Spleen (tissue), 11 donors: ENCODE measurements around the gene DYRK1A. TPM values are rescaled to one million over a fixed set of nuclear protein-coding genes. Genes with fewer than 3 reads are reported as not detected.

Experiments
- DNase-seq: peaks from one replicate; pipeline ENCODE4 v3.0.0-alpha.2; 2020
- H3K27ac ChIP-seq, 8 donors: fragments of 200-600 bp; sonication (generic) in 7 of 8; 1 replicate in 4 of 8; 2 replicates in 4 of 8; pipeline versions ENCODE4 v1.5.0 to v1.8.0; 2016 to 2021; ENCODE audit warnings: inconsistent platforms in 4 of 8, mild to moderate bottlenecking in 4 of 8, moderate library complexity in 1 of 8
- H3K27me3 ChIP-seq, 7 donors: fragments of 200-600 bp; sonication (generic) in 6 of 7; replicated peaks in 1 of 7; 1 replicate in 4 of 7; 2 replicates in 3 of 7; pipeline versions ENCODE4 v1.5.0 to v1.8.0; 2016 to 2021; ENCODE audit warnings: inconsistent platforms in 3 of 7, mild to moderate bottlenecking in 1 of 7
- H3K36me3 ChIP-seq, 6 donors: fragments of 200-600 bp; sonication (generic) in 5 of 6; 1 replicate in 4 of 6; 2 replicates in 2 of 6; pipeline versions ENCODE4 v1.5.0 to v1.8.0; 2016 to 2021; ENCODE audit warnings: inconsistent platforms in 2 of 6
- H3K4me1 ChIP-seq, 6 donors: fragments of 200-600 bp; sonication (generic) in 5 of 6; 1 replicate in 3 of 6; 2 replicates in 3 of 6; pipeline versions ENCODE4 v1.5.0 to v1.8.0; 2016 to 2021; ENCODE audit warnings: inconsistent platforms in 3 of 6
- H3K4me3 ChIP-seq, 8 donors: fragments of 200-600 bp; sonication (generic) in 7 of 8; 1 replicate in 4 of 8; 2 replicates in 4 of 8; pipeline versions ENCODE4 v1.5.0 to v1.8.0; 2016 to 2021; ENCODE audit warnings: inconsistent platforms in 4 of 8, mild to moderate bottlenecking in 4 of 8, moderate library complexity in 2 of 8
- H3K9me3 ChIP-seq, 8 donors: fragments of 200-600 bp; sonication (generic) in 7 of 8; 1 replicate in 4 of 8; 2 replicates in 4 of 8; pipeline versions ENCODE4 v1.5.0 to v1.8.0; 2016 to 2021; ENCODE audit warnings: inconsistent platforms in 4 of 8
- POLR2A ChIP-seq, 3 donors: fragments of 450-650 bp; IDR thresholded peaks; one replicate each; pipeline ENCODE4 v1.5.1; 2017; ENCODE audit warnings: antibody characterized with exemption in 3 of 3, mild to moderate bottlenecking in 1 of 3
- POLR2AphosphoS5 ChIP-seq, 3 donors: sonication (generic); formaldehyde crosslinking; IDR thresholded peaks; one replicate each; pipeline ENCODE4 v1.5.1; 2017; ENCODE audit warnings: antibody characterized with exemption in 3 of 3
- WGBS, 5 donors: extraction: QIAGEN DNeasy Blood & Tissue Kit in 3 of 5; methylation state at CpG; one replicate each; pipeline versions ENCODE4 v1.1.5 to v1.1.7; 2013 to 2018; 5-methylcytosine and 5-hydroxymethylcytosine counted together
- intact Hi-C: fragments of 100-400 bp; cut with DNase I; formaldehyde crosslinking; loops from one replicate; pipeline ENCODE4 v1.15.0; 2023; ENCODE audit warnings: low total_unique reads
- polyA plus RNA-seq, 3 donors: library from polyadenylated mRNA; stranded (reverse); fragments of 200-250 nt; gene quantifications; one replicate each; pipeline ENCODE4 v1.2.1, GENCODE V29; 2013
- total RNA-seq, 7 donors: library from RNA; depleted of rRNA in 3 of 7; stranded (reverse); fragments of >200 nt in 3 of 7; fragmentation: NEBNext Ultra II Directional in 4 of 7; extraction: Animal tissue kit (Norgen Biotek cat#: 25700) in 4 of 7; gene quantifications; one replicate each; pipeline versions ENCODE4 v1.1.0 to v1.2.1, GENCODE V29; 2016 to 2021
- TF ChIP-seq, protein P1 (sequence below), 11 experiments: fragments of 200-600 bp in 7 of 11; fragments of 450-650 bp in 4 of 11; sonication (generic) in 4 of 11; IDR thresholded peaks in 8 of 11; conservative IDR thresholded peaks in 3 of 11; 1 replicate in 7 of 11; 2 replicates in 4 of 11; pipeline versions ENCODE4 v1.4.0 to v1.8.0; 2016 to 2021; ENCODE audit warnings: antibody characterized with exemption in 11 of 11, inconsistent platforms in 4 of 11, mild to moderate bottlenecking in 1 of 11
- donor health status: healthy with polysubstance abuse.
- donor health status: DM: no; HTN: no; CAD: no; lungs with moderate emphysema.
- donor health status: DM: no; HTN: no; CAD: no.
- donor health status: Bipolar disorder and iron deficiency.
- donor health status: healthy.
- donor health status: DM: no; HTN: no; CAD: no.
- donor health status: DM: yes; HTN: yes; CAD: no.

DYRK1A gene
- total and polyA plus RNA-seq, 10 donors: 21.9 to 115 (median 95.1) TPM

DNA sequence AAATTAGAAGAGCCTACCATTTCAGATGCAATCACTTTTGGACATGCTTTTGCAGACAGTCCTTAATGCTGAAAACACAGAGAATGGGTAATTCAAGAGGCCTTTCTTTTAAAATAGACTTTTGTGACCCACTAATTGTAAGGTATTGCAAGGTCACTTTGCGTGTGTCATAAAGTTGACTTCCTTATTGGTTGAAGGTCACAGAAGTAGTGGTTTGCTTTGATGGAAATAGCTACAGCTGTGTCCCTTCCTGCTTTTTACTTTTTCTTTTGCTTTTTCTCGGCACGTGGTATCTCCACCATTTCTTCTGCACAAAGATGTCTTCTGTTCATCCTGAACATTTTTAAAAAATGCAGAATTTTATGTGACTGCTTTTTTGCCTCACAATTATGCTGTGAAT is 146.8 kb downstream of the DYRK1A start:
- Histone ChIP-seq H3K4me1 (peaks cover 5 to 19% (median 10%) of the 10 kb centered on the region in 6 donors), H3K27ac (peak overlapping the region in 7 of 8 donors; percentile 10 to 72 (median 51)), H3K27me3 (no peaks in the 10 kb centered on the region), H3K36me3 (peaks cover 5 to 100% (median 54%) of the 10 kb centered on the region in 6 donors), H3K9me3 (no peaks in the 10 kb centered on the region), H3K4me3 (no peak overlapping the region)
- no peak for DNase-seq
- intact Hi-C loops: no loop called here
- WGBS, 5 donors: 50 to 60% (median 55%) methylated on average over 3 of the region's 3 CpGs
- TF ChIP-seq POLR2AphosphoS5 (IDR thresholded peaks at IDR 0.05): no peak

DNA sequence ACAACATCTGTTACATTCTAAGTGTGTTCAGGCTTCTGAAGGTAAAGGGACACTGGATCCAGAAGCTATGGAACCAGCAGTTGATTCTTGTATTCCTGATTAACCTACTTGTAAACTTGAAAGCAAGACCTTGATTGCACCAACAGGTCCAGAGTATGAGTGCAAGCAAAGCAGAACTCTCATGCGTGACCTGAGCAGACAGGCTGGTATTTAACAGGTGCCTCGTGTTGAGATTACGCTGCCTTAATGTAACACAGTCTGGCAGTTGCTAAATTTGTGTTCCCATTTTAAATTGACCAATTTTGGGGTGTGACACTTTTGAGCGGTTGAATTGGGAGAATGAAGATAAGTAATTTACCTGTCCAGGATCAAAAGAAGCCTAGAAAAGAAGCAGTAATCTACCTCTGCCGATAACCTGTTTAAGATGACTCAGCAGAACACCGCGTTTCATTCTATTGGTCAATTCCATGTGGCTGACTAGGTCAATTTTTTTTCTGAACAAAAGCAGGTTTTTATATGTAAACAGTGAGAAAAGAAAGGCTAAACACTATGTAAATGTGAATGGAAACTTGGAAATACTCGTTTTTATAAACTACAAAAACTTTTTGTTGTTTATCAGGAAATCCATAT is 147.6 kb downstream of the DYRK1A start:
- no peaks in the 10 kb centered on the region for H3K9me3 ChIP-seq
- 69 to 90% (median 83%) methylated on average over 8 of the region's 8 CpGs for WGBS, 5 donors
- peaks cover 5 to 99% (median 47%) of the 10 kb centered on the region in 6 donors for H3K36me3 ChIP-seq
- H3K4me3 ChIP-seq: no peak overlapping the region
- TF ChIP-seq POLR2AphosphoS5 (IDR thresholded peaks at IDR 0.05) (peak in 1 of 3 donors; percentile 7), POLR2A (IDR thresholded peaks at IDR 0.05) (no peak)
- TF ChIP-seq, protein P1, sequence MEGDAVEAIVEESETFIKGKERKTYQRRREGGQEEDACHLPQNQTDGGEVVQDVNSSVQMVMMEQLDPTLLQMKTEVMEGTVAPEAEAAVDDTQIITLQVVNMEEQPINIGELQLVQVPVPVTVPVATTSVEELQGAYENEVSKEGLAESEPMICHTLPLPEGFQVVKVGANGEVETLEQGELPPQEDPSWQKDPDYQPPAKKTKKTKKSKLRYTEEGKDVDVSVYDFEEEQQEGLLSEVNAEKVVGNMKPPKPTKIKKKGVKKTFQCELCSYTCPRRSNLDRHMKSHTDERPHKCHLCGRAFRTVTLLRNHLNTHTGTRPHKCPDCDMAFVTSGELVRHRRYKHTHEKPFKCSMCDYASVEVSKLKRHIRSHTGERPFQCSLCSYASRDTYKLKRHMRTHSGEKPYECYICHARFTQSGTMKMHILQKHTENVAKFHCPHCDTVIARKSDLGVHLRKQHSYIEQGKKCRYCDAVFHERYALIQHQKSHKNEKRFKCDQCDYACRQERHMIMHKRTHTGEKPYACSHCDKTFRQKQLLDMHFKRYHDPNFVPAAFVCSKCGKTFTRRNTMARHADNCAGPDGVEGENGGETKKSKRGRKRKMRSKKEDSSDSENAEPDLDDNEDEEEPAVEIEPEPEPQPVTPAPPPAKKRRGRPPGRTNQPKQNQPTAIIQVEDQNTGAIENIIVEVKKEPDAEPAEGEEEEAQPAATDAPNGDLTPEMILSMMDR (IDR thresholded peaks at IDR 0.05 in 8 of 11, conservative IDR thresholded peaks at IDR 0.05 in 3 of 11): no peak
- intact Hi-C loops: no loop called here
- H3K4me1 ChIP-seq: peaks cover 5 to 19% (median 10%) of the 10 kb centered on the region in 6 donors
- H3K27me3 ChIP-seq: no peaks in the 10 kb centered on the region
- no peak for DNase-seq
- H3K27ac ChIP-seq: peak overlapping the region in 7 of 8 donors; percentile 10 to 72 (median 41)

DNA sequence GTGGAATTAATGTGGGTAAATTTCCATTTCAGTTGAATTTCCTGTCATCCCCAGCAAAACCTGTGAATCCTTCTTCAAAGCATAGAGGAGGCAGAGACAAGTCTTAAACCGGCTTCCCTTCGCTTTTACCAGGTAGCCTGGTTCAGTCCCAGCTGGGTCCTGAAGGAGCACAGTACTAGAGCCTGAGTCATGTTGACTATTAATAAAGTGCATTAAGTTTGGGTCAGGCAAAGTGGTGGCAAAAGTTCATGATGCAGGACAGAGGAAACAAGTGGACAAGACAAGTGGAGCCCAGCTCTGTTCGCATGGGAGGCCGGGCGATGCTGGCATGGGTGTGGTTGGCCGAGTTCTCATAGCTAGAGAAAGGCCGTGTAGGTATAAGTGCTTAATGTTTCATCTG is 150.4 kb downstream of the DYRK1A start:
- intact Hi-C loops: no loop called here
- no peaks in the 10 kb centered on the region for H3K27me3 ChIP-seq
- H3K27ac ChIP-seq: no peak overlapping the region
- 86 to 93% (median 89%) methylated on average over 7 of the region's 7 CpGs for WGBS, 5 donors
- H3K4me1 ChIP-seq: peaks cover 5 to 20% (median 10%) of the 10 kb centered on the region in 6 donors
- DNase-seq: no peak
- TF ChIP-seq, protein P1 (IDR thresholded peaks at IDR 0.05 in 8 of 11, conservative IDR thresholded peaks at IDR 0.05 in 3 of 11): no peak
- TF ChIP-seq POLR2AphosphoS5 (IDR thresholded peaks at IDR 0.05) (peak in 1 of 3 donors; percentile 38), POLR2A (IDR thresholded peaks at IDR 0.05) (no peak)
- peaks cover 4 to 71% (median 21%) of the 10 kb centered on the region in 6 donors for H3K36me3 ChIP-seq
- no peaks in the 10 kb centered on the region for H3K9me3 ChIP-seq
- H3K4me3 ChIP-seq: no peak overlapping the region

DNA sequence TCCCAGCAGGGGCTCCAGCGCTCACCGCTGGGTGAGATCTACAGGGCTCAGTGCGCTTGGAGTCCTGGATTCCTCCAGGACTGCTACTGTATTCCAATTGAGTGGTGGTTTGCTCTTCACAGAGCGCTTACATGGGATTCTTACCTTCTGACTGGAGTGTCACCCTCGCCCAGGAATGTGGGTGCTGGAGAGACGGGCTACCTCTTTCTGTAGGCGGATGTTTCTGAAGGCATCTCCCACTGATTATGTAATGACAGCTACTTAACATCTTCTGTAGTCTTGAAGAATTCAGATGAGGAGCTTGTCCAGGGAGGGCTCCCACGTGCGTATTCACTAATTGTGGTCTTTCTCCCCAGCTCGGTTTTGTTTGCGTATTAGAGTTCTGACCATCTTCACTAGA is 154.2 kb downstream of the DYRK1A start:
- H3K36me3 ChIP-seq: peaks cover 0 to 33% (median 4%) of the 10 kb centered on the region in 6 donors
- H3K4me3 ChIP-seq: no peak overlapping the region
- H3K27me3 ChIP-seq: no peaks in the 10 kb centered on the region
- no peak for TF ChIP-seq POLR2A (IDR thresholded peaks at IDR 0.05)
- TF ChIP-seq, protein P1 (IDR thresholded peaks at IDR 0.05 in 8 of 11, conservative IDR thresholded peaks at IDR 0.05 in 3 of 11): no peak
- TF ChIP-seq POLR2AphosphoS5 (IDR thresholded peaks at IDR 0.05): no peak
- H3K9me3 ChIP-seq: no peaks in the 10 kb centered on the region
- peaks cover 0 to 11% (median 0%) of the 10 kb centered on the region in 6 donors for H3K4me1 ChIP-seq
- DNase-seq: no peak
- intact Hi-C loops: no loop called here
- H3K27ac ChIP-seq: no peak overlapping the region
- 84 to 94% (median 93%) methylated on average over 10 to 11 of the region's 11 CpGs for WGBS, 5 donors
